NK-92 (cell line): ENCODE results near the gene FAM149A.

Experiments
- DNase-seq: peaks from one replicate; lab custom pipeline; 2025; ENCODE audit not compliant: unreplicated experiment; lab: John Stamatoyannopoulos, UW

Gene FAM149A

DNA sequence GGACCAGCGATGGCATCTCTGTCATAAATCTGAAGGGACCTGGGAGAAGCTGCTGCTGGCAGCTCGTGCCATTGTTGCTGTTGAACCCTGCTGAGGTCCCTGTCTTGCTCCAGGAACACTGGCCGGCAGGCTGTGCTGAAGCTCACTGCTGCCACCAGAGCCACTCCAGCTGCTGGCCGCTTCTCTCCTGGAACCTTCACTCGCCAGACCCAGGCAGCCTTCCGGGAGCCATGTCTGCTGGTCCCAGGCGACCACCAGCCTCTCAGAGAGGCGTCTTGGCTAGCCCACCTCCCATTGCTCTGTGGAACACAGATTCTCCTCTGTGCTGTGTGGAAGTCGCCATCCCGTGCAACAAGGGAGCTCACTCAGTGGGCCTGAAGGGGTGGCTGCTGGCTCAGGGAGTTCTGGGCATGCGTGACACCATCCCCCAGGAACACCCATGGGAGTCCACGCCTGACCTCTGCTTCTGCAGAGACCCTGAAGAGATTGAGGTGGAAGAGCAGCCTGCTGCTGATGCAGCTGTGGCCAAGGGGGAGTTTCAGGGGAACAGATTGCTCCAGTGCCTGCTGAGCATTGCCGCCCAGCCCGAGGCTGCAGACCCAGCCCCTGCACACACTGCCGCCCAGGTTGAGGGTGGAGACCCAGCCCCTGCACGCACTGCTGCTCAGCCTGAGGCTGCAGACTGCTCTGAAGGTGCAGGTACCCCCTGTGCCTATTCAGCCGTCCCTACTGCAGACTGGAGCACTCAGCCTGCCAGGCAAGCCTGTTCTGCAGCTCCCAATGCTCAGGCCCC lies 53.7 kb downstream of the FAM149A start:
- no peak for DNase-seq

DNA sequence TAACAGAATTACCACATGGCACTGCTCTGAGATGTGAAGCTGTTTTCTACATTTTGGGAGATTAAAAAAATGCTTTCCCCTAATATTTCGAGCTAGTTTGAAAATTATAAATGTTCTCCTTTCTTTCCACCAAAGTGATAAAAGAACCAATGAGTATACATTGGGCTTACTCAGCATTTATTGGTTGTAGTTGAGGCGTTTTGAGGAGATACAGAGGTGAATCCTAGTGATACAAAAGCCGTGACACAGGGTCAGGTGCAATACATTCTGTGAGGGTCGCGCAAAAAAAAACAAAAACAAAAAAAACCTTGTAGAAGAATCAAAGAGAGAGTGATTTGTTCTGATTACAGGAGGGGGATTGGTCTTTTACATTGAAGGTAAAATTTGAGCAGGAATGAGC lies 54.5 kb downstream of the FAM149A start:
- DNase-seq: no peak

DNA sequence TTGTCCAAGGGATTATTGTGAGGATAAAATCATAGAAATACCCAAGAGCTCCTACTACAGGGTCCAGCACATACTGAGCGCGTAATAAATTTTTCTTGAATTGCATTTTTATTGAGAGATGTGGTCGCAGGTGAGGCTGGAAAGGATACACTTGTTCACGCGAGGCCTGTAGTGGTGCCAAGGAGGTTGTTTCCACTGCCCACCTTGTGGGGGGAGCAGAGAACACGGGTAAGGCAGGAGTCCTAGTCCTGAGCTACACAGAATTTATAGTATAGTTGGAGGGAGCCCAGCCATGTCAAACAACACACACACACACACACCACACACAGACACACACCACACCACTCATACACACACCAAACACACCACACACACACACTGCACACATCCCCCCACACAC lies 55.1 kb downstream of the FAM149A start:
- DNase-seq: no peak

DNA sequence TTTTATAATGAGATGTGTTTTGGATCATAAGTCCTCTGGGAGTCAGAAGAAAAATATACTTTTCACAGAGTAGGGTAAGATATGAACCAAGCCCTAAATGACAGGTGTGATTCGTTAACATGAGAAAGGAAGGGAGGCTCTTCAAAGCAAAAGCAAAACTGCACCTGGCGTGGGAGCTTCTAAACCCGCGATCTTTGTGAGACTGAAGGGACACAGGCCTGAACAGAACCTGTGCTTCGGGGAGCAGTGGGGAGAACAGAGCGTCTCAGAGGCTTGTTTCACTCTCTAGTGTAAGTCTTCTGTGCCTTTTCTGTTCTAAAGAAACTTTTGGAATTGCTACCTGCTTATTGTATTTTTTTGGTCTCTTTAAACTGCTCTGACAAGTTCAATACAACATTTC lies 56.6 kb downstream of the FAM149A start:
- no peak for DNase-seq

DNA sequence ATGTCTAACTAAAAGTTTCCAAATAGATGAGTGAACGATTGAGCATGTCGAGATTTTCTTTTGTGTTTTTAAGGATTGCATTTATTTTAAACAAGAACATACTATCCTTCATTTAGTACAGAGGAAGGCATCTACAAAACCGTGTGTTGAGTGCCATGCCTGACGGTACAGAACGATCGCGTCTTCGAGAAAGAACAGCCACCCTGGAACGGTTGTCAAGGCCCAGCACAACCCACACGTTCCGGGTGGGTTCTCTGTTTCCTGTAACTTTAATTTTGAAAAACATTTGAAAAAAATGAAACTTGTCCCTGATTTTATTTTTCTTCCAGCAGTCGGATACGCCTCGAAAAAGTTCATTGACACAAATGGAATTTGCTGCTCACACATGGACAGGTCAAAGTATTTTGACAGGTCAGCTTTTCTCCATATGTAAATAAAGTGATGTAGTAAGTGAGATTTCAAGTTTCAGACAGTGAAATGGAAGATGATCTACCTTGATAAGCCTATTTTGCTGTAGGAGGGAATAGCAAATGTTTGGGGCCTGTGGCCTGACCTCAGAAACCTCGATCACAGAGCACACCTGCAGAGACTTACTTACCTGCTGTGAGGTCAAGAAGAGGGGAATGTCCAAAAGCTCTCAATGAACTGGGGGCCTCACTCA lies 62.5 kb downstream of the FAM149A start:
- DNase-seq: no peak

DNA sequence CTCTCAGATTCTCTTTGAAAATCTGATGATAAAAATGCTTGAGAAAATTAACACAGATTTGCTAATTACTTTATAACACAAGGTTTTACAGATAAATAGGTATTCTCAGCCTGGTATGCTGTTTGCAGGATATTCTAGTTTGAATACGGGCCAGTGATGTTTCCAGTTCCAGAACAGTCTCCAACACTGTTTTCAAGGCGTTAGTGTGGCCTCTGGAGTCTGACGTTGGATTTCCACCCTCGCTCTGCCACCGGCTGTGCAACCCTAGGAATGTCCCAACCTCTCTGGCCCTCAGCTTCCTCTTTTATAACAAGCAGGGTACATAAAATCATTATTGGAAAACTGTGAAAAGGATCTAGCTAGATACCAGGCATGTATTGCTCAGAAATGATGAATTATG lies 63.1 kb downstream of the FAM149A start:
- DNase-seq: no peak

DNA sequence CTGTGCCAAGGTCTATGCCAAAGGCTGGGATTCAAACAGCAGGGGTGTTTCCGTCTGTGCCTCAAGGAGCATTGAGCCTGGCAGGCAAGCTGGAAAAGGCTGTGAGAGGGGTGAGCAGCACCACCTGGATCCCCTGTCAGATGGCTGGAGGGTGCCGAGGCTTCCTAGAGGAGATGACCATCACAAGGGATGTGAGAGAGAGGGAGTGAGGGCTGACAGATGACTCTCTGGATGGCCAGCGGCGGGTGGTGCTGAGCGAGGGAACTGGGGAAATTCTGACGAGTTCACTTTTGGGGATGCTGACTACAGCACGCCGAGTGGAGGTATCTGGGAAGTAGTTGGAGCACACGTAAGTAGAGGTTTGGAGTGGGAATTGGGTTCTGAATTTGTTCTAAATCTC lies 64.2 kb downstream of the FAM149A start:
- DNase-seq: no peak

DNA sequence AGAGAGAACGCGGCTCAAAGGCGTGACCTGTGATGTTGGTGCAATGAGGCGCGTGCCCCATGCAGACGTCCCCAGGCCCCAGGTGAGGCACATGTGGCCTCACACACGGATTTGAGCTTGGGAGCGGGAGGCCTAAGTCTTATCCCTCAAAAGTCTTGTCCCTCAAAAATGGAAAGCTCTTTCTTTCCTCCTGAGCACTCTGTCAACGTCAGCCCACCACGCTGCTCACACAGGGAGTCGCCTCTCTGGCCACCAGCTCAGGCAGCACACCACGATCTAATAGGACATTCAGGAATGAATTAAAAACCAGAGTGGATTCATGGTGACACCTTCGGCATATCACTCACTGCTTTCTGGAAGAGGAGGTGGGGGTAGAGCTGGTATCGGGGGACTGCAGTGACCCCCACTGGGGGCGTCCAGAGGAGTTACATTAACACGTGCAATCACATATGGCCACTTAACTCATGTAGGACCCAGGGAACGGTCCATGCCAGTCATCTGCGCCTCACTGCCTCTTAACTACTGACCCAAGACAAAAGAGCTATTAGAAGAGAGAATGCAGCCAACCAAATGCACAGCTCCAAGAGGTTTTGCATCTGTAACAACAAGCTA lies 64.9 kb downstream of the FAM149A start:
- no peak for DNase-seq

DNA sequence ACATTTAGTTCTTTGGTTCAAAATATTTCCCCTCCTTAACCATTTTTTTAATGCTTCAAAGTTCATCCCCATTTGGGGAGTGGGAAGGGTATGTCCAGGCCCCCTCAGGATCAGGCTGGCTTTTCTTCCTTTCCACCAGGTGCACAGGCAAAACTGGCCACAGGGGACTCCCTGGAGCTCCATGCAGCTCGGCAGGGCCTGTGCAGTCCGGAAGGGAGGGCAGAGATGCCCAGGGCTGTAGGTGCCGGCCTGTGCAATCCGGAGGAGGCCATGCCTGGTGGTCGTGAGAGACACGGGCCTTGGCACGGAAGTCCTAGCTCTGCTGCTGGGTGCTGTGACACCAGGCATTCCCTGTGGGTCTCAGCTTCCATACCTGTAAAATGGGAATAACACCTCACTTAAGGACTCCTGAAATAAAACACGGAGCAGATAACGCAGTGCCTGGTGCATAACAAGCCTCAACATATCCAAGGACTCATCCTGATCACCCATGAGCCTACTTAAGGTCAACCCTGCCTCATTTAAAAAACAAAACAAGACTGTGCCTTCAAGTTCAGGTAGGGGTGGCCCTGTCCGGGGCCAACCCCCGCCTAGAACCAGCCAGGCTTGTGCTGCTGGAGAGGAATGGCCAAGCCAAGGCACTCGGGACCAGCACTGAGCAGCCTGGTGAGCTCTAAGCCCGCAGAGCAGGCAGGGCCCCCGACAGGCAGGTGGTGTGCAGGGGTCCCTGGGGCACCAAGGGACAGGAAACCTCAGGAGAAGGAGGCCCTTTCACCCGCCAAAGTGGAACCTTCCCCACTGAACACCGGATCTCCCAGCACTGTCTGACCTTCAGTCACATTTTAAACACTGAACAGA lies 65.7 kb downstream of the FAM149A start:
- DNase-seq: no peak

DNA sequence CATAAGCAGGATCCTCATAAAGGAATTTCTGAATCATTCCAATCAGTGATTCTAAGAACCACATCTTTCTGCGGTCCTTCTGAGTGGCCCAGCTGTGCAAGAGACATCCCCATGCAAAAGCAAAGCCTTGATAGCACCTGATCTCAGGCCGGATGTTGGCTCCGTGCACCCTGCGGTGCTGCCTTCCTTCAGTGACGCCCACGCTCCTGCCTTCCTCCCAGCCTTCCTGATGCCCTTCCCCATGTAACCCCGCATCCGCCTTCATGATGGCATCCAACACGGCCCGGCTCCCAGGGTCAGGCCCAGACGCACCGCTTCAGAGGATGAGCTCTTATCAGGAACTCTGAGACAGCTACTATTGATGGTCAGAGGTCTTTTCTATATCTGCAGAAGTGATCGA lies 66.5 kb downstream of the FAM149A start:
- DNase-seq: no peak

DNA sequence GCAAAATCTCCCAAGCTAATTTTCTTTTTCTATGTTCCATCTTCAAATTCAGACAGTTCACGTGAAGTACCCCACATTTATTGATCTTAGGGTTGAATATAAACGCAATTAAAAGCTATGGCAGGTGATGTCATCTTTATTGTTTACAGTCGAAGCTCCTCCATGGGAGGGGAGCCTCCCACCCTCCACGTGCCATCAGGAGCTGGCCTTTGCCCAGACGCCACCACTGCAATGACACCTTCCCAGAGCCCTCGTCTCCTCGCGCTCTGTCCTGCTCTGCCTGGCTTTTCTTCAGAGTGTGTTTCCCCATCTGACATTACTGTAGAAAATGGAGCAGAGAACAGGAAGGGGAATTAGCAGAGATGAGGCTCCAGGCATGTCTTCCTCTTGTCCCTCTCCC lies 68.0 kb downstream of the FAM149A start:
- DNase-seq: no peak

DNA sequence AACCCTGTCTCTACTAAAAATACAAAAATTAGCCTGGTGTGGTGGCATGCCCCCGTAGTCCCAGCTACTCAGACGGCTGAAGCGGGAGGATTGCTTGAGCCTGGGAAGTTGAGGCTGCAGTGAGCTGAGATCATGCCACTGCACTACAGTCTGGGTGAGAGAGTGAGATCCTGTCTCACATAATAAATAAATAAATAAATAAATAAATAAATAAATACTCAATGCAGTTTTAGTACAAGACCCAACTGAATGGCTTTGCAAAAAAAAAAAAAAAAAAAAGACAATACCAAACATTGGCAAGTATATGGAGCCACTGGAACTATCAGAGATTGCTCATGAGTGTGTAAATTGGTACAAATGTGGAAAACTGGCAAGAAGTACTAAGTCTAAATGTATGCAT lies 83.6 kb downstream of the FAM149A start:
- DNase-seq: no peak

DNA sequence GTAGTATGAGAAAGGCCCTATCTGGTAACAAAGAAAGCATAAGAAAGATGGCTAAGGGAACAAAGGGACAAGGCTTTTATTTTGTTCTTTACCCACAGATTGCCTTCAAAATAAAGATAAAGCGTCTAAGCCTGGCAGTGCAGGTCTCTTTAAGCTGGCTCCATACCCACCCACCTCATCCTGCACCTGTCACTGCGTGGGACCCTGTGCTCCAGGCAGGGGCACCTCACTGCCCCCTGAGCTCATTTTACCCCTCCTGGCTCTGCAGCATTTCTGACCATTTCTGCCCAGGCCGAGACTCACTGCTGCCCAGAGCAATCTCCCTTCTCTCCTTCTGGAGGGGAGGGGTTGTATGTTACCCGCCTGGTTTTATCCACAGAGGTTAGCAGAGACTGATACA lies 85.2 kb downstream of the FAM149A start:
- DNase-seq: no peak

DNA sequence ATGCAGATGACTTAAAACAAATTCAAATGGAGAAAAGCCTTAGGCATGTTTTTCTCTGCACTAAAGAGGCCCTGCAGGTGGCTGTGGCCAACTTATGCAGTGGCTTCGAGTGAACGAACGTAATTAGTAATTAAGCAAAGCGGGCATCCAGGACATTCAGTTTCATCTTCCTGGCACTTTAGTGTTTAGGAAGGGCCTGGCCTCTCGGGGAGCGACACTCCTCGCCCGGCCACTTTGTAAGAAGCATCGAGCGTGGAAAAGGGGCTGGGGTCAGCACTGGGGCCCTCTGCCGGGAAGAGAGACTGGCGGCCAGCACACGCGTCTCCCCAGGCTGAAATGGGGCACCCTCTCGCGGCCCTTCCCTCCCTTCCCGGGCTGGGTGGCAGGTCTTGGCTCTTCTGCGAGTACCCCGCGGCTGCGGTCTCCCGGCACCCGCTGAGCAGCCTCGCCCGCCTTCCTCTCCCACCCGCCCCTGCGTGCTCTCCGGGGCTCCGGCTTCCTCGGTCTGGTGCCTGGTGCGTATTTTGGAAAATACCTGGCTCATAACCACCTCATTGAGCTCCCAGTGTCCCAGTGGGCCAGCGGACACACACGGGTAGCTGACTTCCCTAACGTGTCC lies 86.2 kb downstream of the FAM149A start:
- DNase-seq: no peak

DNA sequence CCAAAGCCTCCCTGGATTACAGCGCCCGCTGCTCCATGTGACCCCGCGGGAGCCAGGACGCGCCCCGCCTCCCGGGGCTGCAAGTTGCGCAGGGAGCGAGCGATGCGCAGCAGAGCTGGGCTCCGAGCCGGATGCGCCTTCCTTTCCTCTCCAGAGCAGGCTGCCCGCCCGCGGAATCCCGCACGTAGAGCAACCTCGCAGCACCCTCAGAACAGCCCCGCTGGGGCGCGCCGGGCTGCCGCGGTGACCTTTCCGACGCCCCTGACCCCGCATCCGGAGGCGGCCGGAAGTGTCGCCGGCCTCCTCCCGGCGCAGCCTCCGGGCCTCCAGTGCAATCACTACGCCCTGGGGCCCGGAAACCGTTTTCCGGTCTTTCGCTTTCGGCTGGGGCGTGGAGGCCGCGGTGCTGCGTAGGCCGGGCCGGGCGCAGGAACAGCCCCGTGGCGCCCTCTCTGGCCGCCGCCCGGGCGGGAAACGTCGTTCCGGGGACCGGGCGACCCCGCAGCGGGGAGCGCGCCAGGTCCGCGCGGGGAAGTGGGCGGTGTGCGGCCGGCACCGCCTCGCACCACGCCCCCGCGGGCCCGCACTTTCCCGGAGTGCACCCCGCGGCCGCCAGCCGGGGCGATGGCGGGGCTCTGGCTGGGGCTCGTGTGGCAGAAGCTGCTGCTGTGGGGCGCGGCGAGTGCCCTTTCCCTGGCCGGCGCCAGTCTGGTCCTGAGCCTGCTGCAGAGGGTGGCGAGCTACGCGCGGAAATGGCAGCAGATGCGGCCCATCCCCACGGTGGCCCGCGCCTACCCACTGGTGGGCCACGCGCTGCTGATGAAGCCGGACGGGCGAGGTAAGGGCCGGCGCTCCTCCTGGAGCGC lies 86.9 kb downstream of the FAM149A start, which contains the start of gene CYP4V2:
CYP4V2 (plus strand) TSS at position 368 of the 866 bp plus-strand sequence; CDS start at position 625, 257 bp downstream.
- DNase-seq: no peak

DNA sequence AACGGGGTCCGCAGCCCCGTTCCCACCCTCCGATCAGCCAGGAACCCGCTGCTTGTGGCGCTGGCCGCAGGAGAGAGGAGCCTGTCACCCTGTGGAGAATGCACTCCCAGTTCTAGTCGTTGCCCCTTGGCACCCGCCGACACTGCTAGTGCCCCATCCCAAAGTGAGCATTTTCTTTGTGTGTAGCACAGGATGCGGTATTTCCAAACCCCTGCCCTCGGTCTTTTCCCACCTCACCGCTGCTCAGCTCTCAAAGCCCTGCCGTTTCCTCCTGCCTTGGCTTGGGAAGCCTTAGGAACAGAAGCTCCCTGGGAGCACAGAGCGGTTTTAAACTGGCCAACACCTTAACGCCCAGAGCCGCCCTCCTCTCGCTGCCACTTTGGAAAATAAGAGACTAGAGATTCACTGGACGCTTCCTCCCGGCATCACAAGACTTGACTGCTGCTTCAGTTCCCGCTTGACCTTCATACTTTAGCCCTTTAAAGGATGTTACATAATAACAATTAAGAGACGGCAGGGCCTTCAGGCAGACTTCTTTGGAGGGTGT lies 87.6 kb downstream of the FAM149A start:
- DNase-seq: no peak

DNA sequence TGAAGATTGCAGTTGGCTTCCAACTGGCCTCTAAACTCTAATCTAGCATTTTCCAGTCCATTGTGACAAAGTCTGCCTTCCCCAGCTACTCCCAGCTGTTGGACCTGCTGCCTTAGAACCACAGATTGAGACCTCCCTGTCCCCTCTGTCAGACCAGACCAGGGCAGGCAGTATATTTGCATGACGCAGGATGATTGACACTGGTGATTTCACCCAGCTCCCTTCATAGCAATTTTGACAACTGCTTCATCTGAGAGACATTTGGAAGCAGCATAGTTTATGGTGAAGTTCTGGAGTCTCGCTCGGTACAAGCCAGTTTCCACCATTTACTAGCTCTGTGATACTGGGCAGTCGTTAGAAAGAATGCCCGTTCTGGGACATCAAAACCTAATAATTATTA lies 89.3 kb downstream of the FAM149A start:
- DNase-seq: no peak

DNA sequence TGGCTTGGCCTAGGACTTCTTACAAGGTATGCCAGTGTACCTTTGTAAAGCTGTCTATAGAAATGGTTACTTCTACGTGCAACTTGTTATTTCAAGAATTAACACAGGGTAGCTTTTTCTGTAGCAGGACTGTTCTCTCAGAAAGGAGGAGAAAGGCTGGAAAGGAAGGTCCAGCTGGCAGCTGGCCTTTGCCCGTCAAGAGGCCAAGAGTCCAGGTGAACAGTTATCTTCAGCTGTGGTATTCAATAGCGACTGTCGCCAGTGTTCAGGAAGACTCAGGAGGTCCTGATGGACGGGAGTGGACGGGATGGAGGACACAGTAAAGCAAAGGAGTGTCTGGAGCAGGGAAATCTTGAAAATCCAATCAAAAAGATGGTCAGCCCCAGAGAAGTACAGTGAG lies 91.6 kb downstream of the FAM149A start:
- DNase-seq: no peak

DNA sequence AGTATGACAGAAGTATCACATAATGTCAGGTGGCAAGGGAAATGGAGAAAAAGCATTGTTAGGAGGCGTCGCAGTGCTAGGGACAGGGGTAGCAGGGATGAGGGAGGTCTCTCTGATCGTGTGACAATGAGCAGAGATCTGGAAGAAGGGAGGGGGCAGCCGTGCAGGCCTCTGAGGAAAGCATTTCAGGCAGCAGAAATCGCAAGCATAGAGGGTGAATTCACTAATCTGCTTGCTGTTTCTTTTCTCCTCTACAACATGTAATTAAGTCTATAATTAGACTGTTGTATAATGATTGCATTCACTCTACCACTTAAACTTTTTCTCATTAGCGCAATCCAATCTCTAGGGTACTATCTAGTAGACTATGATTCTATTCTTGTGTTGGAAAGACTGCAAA lies 96.0 kb downstream of the FAM149A start:
- no peak for DNase-seq

DNA sequence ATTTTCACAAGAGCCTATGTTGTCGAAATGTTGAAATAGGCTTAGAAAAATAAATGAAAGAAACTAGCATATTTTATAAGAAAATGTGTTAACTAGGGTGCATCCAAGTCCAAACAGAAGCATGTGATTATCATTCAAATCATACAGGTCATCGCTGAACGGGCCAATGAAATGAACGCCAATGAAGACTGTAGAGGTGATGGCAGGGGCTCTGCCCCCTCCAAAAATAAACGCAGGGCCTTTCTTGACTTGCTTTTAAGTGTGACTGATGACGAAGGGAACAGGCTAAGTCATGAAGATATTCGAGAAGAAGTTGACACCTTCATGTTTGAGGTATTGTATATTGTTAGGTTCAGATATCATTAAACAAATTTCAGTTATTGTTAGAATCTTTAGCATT lies 96.5 kb downstream of the FAM149A start:
- no peak for DNase-seq
